ENCODE results near the gene GPR146. TPM values are rescaled to one million over a fixed set of nuclear protein-coding genes. Genes with fewer than 3 reads are reported as not detected.

Gene GPR146
- total and polyA plus RNA-seq, 2 of the 13 experiments (the other 11 are each of a cell fraction or from before 2014, with no cell fraction given) = 2.0 to 15.9 TPM

DNA sequence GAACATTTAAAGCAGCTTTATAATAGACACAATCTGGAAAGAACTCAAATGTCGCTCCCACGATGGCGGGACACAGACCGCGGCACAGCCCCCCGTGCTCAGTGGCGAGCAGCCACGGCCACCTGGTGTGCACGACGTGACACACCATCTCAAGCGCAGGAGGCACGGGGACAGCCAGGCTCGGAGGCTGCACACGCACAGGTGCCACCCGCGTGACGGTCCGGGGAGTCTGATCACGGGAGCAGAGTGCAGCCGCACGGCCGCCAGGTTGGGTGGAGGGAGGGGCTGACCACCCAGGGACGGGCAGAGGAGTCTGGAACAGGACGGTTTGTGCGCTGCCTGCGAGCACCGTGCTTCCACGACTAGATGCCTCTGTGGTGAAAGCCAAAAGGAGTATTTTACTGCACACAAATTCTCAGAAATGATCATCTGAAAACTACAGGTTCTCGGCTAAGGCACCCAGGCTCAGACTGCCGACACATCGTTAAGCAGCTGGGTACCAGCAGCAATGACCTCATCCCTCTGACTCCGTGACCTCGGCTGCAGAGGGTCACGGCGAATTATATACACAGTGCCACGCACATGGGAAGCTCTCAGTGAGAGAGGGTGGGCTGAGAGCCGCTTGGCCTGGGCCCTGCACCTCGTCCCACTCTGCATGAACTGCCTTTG is 36.0 kb downstream of the GPR146 start:
- no peak for ATAC-seq
- CTCF ChIA-PET (ENCODE audit: low intra/inter-chr PET ratio, low total read pairs) = no interaction called here
- BruUV-seq (replicated peaks) = no TSS peak
- no peak for TF ChIP-seq EP300 (IDR thresholded peaks at IDR 0.05; ENCODE audit: low read depth in 2 of 2, low read length in 2 of 2)
- no peak for TF ChIP-seq EP300 (CRISPR knock-in tag; IDR thresholded peaks at IDR 0.05; ENCODE audit: borderline replicate concordance)
- TF ChIP-seq, protein P1, sequence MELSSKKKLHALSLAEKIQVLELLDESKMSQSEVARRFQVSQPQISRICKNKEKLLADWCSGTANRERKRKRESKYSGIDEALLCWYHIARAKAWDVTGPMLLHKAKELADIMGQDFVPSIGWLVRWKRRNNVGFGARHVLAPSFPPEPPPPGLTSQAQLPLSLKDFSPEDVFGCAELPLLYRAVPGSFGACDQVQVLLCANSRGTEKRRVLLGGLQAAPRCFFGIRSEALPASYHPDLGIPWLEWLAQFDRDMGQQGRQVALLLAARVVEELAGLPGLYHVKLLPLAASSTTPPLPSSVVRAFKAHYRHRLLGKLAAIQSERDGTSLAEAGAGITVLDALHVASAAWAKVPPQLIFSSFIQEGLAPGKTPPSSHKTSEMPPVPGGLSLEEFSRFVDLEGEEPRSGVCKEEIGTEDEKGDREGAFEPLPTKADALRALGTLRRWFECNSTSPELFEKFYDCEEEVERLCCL (CRISPR knock-in tag; IDR thresholded peaks at IDR 0.05; ENCODE audit: borderline replicate concordance) = no peak
- TF ChIP-seq HDAC6 (IDR thresholded peaks at IDR 0.05; ENCODE audit: low read depth, low read length) = no peak
- no peak for TF ChIP-seq POLR2AphosphoS2 (IDR thresholded peaks at IDR 0.05; ENCODE audit: low read depth, low read length)
- no peak for TF ChIP-seq ZMYM2 (CRISPR knock-in tag; IDR thresholded peaks at IDR 0.05)
- TF ChIP-seq ZHX2 (IDR thresholded peaks at IDR 0.05; ENCODE audit: low read depth) = peak; percentile 10; the same call in 1 of the 2 replicates
- TF ChIP-seq ZHX2 (CRISPR knock-in tag; IDR thresholded peaks at IDR 0.05; ENCODE audit: borderline replicate concordance) = no peak
- TF ChIP-seq, protein P2, sequence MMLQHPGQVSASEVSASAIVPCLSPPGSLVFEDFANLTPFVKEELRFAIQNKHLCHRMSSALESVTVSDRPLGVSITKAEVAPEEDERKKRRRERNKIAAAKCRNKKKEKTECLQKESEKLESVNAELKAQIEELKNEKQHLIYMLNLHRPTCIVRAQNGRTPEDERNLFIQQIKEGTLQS (CRISPR knock-in tag; IDR thresholded peaks at IDR 0.05) = no peak
- TF ChIP-seq HDAC1 (CRISPR knock-in tag; IDR thresholded peaks at IDR 0.05) = no peak
- no peak for TF ChIP-seq KLF13 (CRISPR knock-in tag; IDR thresholded peaks at IDR 0.05)
- peak; percentile 91 for TF ChIP-seq ZBTB33 (CRISPR knock-in tag; IDR thresholded peaks at IDR 0.05)
- TF ChIP-seq ZNF784 (CRISPR knock-in tag; IDR thresholded peaks at IDR 0.05; ENCODE audit: borderline replicate concordance) = no peak
- no peak for TF ChIP-seq ZNF230 (CRISPR knock-in tag; IDR thresholded peaks at IDR 0.05)

More for the DNA sequence above, 36.0 kb downstream of the GPR146 start:
- H3K9me3 ChIP-seq (ENCODE audit: low read length) = no peaks in the 10 kb centered on the region
- peaks cover 2 to 15% of the 10 kb centered on the region in 2 experiments; a peak in 3 of 5 replicates for H3K36me3 ChIP-seq (replicated peaks in 1 of 2; ENCODE audit: control insufficient read depth in 1 of 2, insufficient read depth in 2 of 2, low read length in 2 of 2)
- H3K4me2 ChIP-seq (ENCODE audit: low read depth, low read length) = no peak overlapping the region
- in situ Hi-C loops (cut with HindIII; ENCODE audit: extremely low pct_ligation_motif_present, low pct_unique_long_range_greater_than_20kb) = no loop called here
- no peak for DNase-seq (ENCODE audit: low spot score)
- POLR2A ChIA-PET = no interaction called here
- H4K20me1 ChIP-seq (ENCODE audit: insufficient read depth, low read length) = no peaks in the 10 kb centered on the region
- no peaks in the 10 kb centered on the region for H3K27me3 ChIP-seq (ENCODE audit: control insufficient read depth in 1 of 2, insufficient read depth in 2 of 2, low read length in 2 of 2)
- no peak overlapping the region for H3K9ac ChIP-seq (ENCODE audit: insufficient read depth, low read depth, low read length)
- no peak for FAIRE-seq
- 97% methylated on average over 38 of the region's 38 CpGs for WGBS (ENCODE audit: low lambda C conversion rate)
- intact Hi-C loops (cut with micrococcal nuclease; ENCODE audit: unreplicated experiment) = no loop called here
- H3K4me1 ChIP-seq (ENCODE audit: insufficient read depth, low read length) = peaks cover 43% of the 10 kb centered on the region
- H3K79me2 ChIP-seq (ENCODE audit: insufficient read depth, low read length) = no peaks in the 10 kb centered on the region
- H3K27ac ChIP-seq (ENCODE audit: extremely low read length, insufficient read depth, low read length) = no peak overlapping the region
- no peak overlapping the region for H3K4me3 ChIP-seq (replicated peaks in 1 of 3; ENCODE audit: insufficient read depth in 1 of 3, low read depth in 2 of 3, low read length in 3 of 3)
- no peak overlapping the region for H2AFZ ChIP-seq (ENCODE audit: low read length)

All from HepG2 (cell line).